NCI-H345 (cell line): ENCODE data around the gene MAB21L3.

ENCODE experiments used
- DNase-seq: peaks from one replicate; lab custom pipeline; 2025; lab: John Stamatoyannopoulos, UW

MAB21L3 gene

GRCh38 chr1:116165572-116165971 lies 54.4 kb downstream of the MAB21L3 start:
- no peak for DNase-seq

DNA sequence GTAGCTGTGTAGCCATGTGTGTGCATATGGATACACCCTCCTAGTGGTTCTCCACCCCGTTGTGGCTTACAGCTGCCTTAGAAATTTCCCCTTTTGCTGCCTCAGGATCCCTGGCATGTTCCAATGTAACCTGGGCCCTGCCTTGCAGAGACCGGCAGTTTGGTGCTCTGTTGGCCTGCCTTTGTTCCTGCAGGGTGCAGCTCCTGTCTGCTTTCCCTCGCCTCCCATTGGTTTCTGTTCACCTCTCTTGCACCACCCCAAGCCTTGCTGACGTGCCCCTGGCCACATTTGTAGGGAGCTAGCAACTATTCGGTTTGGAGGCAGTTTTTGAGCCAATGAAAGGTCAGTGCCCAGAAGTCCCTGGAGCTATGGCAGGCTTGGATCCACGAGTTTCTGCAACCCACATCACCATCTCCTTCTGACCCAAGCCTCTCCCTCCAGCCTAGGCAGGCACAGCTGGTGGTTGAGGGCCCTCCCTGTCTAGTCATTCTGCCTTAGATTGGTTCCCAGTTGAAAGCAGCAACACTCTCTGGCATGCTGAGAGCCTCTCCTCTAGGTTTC lies 54.9 kb downstream of the MAB21L3 start:
- DNase-seq: no peak

- DNase-seq: no peak
These were observed 55.5 kb downstream of the MAB21L3 start for GRCh38 chr1:116166655-116167054.

DNA sequence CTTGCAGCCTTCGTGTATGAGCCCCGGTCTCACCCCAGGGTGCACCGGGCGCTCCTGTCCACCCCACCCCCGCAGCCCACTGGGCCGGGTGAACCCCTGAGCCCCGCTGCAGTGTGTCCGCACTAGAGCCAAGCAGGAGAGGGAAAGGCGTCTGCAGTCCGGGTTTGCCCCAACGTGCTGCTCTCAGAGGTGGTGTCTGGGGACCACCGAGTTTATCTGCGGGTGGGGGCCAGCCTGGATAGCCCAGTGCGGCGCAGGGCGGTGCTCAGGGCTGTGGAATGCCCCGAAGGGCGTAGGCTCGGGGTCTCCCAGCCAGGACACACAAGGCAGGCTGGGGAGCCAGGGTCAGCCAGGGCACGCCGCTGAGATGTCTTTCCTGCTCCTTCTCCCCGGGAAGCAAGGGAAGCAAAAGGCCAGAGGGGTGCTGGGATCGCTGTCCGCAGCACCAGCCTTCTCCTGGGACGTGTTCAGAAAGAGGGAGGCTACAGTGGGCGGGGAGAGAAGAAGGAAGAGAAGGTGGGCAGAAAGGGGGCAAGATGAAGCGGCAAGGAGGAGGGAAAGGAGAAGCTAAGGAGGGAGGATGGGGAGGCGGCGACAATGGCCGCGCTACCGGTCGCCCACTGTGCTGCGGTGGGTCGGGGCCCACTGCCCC lies 56.6 kb downstream of the MAB21L3 start:
- no peak for DNase-seq

GRCh38 chr1:116168277-116169032 lies 57.3 kb downstream of the MAB21L3 start:
- no peak for DNase-seq

GRCh38 chr1:116169898-116170297 lies 58.7 kb downstream of the MAB21L3 start:
- DNase-seq: no peak

DNA sequence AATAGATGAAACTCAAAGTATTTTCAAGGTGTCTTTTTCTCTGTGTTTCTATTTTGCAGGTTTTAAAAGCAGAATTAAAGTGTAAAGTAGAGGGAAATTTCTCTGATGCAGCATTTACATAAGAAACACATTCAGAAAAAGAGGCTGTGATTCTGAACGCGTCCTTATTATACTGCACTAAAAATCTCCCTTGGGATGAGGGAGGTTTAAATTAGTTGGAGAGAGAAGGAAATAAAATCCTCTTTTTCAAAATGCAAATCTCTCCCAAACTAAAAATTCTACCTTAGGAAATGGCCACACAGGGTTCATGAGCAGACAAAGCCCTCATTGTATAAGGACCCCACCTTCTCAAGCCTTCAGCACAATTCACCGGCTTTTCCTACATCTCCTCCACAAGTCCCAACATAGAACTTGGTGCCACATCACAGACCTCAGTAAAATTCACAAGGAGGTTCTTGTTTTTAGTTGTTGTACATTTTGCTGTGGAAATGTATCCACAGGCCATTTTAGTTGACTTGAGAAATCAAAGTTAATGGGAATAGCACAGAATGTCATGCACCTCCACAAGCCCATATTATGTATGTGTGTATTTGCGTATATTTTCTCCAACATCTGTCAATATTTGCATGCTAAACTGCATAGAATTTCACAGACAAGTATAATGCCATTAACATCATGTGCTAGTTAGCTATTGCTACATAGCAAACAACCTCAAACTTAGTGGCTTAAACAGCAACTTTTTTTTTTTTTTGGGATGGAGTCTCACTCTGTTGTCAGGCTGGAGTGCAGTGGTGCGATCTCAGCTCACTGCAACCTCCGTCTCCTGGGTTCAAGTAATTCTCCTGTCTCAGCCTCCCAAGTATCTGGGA lies 59.8 kb downstream of the MAB21L3 start:
- DNase-seq: no peak

GRCh38 chr1:116172666-116173065 lies 61.5 kb downstream of the MAB21L3 start:
- DNase-seq: no peak

DNA sequence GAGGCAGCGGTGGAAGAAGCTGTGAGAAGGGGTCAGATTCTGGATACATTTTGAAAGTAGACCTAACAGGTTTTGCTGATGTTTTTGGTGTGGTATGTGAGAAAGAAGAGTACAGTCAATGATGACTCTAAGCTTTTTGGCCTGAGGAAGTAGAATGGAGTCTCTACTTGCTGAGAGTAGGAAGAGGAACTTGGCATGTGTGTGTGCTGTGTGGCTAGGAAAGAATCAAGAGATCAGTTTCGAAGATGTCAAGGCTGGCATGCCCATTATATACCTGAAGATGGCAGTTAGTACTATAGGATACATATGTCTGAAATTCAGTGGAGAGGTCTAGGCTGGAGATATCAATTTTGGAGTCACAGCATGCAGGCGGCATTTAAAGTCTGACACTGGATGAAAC lies 64.4 kb downstream of the MAB21L3 start:
- DNase-seq: no peak

DNA sequence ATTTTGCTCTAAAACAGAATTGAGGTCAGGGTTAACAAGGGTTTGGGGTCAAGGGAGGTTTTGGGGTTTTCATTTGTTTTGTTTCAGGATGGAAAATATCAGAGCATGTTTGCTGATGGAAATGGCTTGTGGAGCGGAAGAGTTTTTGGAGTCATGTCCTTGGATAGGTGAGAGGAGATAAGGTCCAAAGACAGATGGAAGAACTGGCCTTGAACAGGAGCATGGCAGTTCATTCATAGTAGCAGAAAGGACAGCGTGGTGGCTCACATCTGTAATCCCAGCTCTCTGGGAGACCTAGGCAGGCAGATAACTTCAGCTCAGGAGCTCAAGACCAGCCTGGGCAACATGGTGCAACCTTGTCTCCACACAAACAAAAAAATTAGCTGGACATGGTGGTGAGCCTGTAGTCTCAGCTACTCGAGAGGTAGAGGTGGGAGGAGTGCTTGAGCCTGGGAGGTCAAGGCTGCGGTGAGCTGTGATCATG lies 65.1 kb downstream of the MAB21L3 start:
- DNase-seq: no peak

DNA sequence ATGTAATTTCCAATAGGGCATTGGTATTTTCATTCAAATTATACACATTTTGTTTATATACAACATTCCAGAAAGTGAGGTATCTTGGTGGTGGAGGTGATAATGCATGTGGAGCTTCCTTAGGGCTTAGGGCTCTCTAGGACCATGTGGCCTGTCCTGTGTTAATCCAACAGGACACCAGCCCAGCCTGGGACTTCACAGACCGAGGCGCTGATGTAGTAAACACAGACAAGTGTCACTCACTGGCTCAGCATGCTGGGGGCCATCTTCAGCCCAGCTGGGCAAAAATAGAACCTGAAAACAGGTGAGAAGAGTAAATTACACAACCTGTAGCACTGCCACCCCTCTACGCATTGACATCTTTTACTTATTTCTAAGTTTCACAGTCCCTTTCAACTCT lies 66.7 kb downstream of the MAB21L3 start:
- no peak for DNase-seq

DNA sequence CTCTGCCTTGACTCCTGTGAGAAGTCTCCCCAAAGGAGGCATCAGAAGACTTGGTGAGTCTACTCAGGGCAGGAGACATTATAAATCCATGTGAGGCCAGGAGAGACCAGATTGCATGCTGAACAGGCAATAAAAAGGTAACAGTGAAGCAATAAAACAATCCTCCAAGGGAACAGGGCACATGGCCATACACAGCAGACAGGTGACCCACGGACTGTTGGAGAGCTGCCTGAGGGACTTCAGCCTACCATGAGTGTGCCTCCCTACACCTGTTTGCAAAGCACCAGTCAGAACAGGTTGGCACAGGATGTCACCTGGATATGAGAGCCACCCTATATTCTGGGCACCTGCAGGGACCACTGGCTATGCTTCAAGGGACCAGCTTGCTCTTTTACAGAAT lies 67.6 kb downstream of the MAB21L3 start:
- peak; percentile 1 for DNase-seq

DNA sequence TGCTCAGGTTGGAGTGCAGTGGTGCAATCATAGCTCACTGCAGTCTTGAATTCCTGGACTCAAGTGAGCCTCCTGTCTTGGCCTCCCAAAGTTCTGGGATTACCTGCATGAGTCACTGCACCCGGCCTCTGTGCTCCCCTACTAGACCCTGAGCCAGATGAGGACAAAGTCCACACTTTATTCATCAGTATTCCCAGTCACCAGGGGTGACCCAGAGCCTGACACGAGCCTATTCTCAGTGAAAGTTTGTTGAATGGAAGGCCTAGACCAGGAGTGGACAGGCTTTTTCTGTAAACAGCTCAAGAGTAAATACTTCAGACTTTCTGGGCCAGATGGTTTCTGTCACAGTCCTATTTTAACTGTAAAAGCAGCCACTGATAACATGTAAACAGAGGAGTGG lies 68.2 kb downstream of the MAB21L3 start:
- no peak for DNase-seq

- DNase-seq: no peak
These were observed 68.8 kb downstream of the MAB21L3 start for GRCh38 chr1:116179964-116180363.

GRCh38 chr1:116182019-116182714 lies 71.0 kb downstream of the MAB21L3 start:
- no peak for DNase-seq
